H7 (cell line): ENCODE measurements around the gene RCAN2. TPM values are rescaled to one million over a fixed set of nuclear protein-coding genes. Genes with fewer than 3 reads are reported as not detected.

Experiments used
- DNase-seq: peaks from one replicate; pipeline ENCODE4 v3.0.0; 2012
- H3K27me3 ChIP-seq: 2 replicates; pipeline ENCODE4 v1.6.0; 2011; ENCODE audit warnings: mild to moderate bottlenecking, low read length; ENCODE audit not compliant: control insufficient read depth, insufficient read depth
- H3K36me3 ChIP-seq: replicated peaks from 2 replicates; pipeline ENCODE4 v1.5.1; 2011; ENCODE audit warnings: low read length; ENCODE audit not compliant: control insufficient read depth, insufficient read depth
- H3K4me3 ChIP-seq: 2 replicates; pipeline ENCODE4 v1.5.1; 2011; ENCODE audit warnings: low read depth, mild to moderate bottlenecking, control low read depth, low read length, moderate library complexity; ENCODE audit not compliant: insufficient read depth
- total RNA-seq: library from RNA; depleted of rRNA; stranded (reverse); fragments of >200 nt; shearing (Covaris generic); gene quantifications from 2 replicates; pipeline ENCODE4 v1.2.3, GENCODE V29; 2014

Gene RCAN2
- total RNA-seq, 1 experiment from 2014 or later: 2.8 TPM

DNA sequence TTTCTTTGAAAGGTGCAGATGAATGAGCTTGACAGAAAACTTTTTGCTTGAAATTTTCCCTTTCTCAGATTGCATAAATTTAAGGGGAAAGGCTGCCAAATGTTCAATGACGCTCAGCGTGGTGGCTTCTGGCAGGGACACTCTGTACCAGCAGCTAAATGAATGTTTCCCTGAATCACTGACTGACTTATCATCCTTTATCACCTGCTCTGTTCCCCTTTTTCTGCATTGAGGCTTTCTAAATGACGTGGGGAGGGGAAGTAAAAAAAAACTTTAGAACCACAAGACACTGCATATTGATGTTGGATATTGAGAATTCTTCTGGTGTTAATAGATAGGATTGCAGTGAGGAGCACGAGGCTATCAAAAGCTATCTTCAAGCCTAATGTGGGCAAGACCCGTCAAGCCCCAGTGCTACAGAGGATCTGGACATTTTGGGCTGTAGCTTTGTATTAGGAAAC lies 273.5 kb downstream of the RCAN2 start:
- no peak overlapping the region for H3K4me3 ChIP-seq
- no peak for DNase-seq
- H3K27me3 ChIP-seq: no peaks in the 10 kb centered on the region

DNA sequence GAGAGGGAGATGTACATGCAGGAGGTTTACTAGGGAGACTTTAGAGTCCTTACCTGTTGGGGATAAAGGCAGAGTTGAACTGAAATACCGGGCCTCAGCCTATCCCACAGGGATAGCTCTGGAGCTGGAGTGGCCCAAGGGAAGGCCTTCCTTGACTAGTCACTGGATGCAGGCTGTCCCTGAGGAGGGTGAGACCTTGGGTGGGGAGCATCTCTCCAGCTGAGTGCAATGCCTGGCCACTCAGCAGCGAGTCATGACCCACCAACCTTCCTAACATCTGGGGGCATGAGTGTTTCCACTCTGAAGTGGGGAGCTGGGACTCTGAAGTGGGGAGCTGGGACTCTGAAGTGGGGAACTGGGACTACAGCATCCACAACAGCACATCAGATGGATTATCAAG lies 274.4 kb downstream of the RCAN2 start:
- Histone ChIP-seq H3K4me3 (no peak overlapping the region), H3K36me3 (no peaks in the 10 kb centered on the region), H3K27me3 (no peaks in the 10 kb centered on the region)
- no peak for DNase-seq

More for the DNA sequence above, 273.5 kb downstream of the RCAN2 start:
- no peaks in the 10 kb centered on the region for H3K36me3 ChIP-seq

DNA sequence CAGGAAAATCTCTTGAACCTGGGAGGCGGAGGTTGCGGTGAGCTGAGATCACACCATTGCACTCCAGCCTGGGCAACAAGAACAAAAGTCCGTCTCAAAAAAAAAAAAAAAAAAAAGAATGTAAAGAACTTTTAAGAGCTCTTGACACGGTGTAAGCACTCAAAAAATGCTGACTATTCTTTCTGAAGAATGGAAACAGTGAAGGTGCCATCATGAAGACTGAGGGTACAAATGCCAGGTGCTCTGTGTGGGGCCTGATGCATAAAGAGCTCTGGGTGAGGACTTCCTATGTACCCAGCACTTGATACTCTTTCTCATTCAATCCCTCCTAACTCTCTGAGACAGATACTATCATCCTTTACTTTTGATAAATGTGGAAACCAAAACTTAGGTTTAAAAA lies 275.5 kb downstream of the RCAN2 start:
- no peak for DNase-seq
- Histone ChIP-seq H3K27me3 (no peaks in the 10 kb centered on the region), H3K4me3 (no peak overlapping the region), H3K36me3 (no peaks in the 10 kb centered on the region)

DNA sequence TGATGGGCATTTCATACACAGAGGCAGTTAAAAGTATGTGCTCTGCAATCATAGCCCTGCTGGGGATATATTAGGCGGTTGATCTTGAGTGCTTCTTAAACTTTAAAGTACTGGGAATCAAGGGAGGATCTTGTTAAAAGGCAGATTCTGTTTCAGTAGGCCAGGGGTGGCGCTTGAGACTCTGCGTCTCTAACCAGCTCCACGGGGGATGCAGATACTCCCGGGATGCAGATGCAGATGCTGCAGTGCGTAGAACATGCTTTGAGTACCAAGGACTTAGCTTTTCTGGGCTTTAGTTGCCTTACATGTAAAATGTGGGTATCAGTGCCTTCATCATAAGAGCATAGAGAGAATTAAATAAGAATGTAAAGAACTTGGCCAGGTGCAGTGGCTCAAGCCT lies 276.0 kb downstream of the RCAN2 start:
- H3K27me3 ChIP-seq: no peaks in the 10 kb centered on the region
- peak; percentile 29 for DNase-seq
- no peak overlapping the region for H3K4me3 ChIP-seq
- no peaks in the 10 kb centered on the region for H3K36me3 ChIP-seq

DNA sequence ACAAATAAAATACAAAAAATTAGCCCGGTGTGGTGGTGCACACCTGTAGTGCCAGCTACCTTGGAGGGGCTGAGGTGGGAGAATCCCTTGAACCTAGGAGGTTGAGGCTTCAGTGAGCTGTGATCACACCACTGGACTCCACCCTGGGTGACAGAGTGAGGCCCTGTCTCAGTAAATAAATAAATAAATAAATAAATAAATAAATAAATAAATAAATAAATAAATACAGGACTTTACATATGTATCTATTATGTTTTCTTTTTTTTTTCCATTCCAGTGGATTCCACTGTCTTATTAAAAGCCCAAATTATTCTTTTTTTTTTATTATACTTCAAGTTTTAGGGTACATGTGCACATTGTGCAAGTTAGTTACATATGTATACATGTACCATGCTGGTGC lies 279.3 kb downstream of the RCAN2 start:
- no peak overlapping the region for H3K4me3 ChIP-seq
- DNase-seq: no peak
- H3K36me3 ChIP-seq: no peaks in the 10 kb centered on the region
- H3K27me3 ChIP-seq: no peaks in the 10 kb centered on the region

DNA sequence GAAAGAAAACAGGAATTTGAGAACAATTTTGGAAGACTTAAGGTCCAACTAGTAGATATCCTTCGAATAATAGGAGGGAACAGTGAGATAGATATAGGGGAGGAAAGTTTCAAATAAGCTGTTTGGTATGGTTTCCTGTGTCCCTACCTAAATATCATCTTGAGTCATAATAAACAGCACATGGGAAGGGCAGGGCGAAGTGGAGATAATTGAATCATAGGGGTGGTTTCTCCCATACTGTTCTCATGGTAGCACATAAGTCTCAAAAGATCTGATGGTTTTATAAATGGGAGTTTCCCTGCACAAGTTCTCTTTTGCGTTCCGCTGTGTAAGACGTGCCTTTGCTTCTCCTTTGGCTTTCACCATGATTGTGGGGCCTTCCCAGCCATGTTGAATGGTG lies 281.0 kb downstream of the RCAN2 start:
- no peaks in the 10 kb centered on the region for H3K36me3 ChIP-seq

DNA sequence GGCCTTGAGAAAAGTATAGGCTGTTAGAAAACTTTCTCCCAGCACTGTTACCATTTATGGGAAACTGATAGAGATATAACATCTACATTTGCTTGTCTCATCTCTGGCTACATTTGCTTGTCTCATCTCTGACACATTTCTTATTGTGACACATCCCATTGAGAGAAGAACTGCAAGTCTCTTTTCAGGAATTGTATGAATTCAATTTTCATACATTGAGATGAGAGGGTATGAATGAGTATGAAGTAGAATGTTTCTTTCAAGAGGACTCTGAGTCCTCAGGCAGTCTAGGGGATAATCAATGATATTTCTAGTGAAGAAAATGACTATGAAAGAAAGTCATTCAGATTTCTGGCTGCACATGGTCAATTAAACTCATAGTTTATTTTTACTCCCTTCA lies 282.9 kb downstream of the RCAN2 start:
- DNase-seq: no peak
- Histone ChIP-seq H3K27me3 (no peaks in the 10 kb centered on the region), H3K4me3 (no peak overlapping the region), H3K36me3 (no peaks in the 10 kb centered on the region)

More for the DNA sequence above, 281.0 kb downstream of the RCAN2 start:
- Histone ChIP-seq H3K4me3 (no peak overlapping the region), H3K27me3 (no peaks in the 10 kb centered on the region)
- DNase-seq: no peak

DNA sequence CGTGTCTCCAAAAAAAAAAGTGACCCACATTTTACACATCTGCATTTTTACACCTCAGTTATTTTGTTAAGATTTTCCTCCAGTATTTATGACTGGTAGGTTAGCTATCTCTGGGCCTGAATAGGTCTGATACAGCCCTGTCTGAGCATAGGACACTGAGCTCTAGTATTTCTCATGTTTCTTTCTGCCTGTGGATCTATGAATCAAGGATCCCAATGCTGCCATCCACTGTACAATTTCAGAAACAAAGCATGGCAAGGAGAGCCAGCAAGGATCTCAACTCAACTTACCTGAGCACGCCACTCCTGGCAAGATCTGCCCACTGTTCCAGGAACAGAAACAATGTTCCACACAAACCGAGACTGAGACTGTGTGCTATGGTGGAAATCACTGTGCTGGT lies 284.1 kb downstream of the RCAN2 start:
- no peak overlapping the region for H3K4me3 ChIP-seq
- no peaks in the 10 kb centered on the region for H3K27me3 ChIP-seq
- no peak for DNase-seq
- no peaks in the 10 kb centered on the region for H3K36me3 ChIP-seq

DNA sequence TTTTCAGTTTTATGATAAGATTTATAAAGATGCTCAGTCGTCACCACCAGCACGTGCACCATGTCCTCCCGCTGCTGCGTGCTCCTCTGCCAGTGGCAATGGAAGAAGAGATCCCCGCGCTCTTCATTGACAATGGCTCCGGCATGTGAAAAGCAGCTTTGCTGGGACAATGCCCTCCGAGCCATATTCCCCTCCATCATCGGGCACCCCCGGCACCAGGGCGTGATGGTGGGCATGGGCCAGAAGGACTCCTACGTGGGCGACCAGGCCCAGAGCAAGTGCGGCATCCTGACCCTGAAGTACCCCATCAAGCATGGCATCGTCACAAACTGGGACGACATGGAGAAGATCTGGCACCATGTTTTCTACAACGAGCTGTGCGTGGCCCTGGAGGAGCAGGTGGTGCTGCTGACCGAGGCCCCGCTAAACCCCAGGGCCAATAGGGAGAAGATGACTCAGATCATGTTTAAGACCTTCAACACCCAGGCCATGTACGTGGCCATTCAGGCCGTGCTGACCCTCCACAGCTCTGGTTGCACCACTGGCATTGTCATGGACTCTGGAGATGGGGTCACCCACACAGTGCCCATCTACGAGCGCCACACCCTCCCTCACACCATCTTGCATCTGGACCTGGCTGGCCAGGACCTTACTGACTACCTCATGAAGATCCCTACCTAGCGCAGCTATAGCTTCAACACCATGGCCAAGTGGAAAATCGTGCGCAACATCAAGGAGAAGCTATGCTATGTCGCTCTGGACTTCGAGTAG lies 286.2 kb downstream of the RCAN2 start:
- H3K4me3 ChIP-seq: no peak overlapping the region
- H3K36me3 ChIP-seq: no peaks in the 10 kb centered on the region
- no peak for DNase-seq
- H3K27me3 ChIP-seq: no peaks in the 10 kb centered on the region

DNA sequence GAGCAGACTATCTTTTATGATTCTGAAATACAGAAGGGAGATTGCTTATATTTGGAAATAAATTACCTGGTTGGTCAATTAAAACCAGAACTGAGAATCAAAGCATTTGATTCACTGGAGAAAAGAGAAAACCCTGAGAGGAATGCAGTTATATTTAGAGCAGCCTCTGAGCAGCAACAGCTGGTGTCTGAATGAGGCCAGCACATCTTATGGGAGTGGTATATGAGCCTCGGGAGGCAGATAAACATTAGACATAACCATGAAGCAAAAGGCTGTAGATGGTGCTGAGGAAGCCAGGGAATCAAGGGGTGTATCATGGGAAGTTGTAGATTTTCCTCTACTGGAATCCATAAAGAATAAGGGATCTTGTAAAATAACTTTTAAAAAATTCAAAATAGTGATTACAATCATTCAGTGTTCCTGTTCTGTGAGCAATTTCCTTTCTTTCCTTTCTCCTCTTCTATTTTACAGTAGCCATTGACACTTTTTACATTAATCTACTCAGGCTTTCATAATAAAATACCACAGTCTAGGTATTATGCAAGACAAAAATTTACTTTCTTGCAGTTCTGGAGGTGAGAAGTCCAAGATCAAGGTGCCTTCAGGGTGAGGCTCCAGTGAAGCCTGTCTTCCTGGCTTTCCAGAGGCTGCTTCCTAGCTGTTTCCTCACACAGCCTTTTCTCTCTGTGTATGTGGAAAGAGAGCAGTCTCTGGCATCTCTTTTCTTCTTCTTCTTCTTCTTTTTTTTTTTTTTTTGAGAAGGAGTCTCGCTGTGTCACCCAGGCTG lies 287.7 kb downstream of the RCAN2 start:
- Histone ChIP-seq H3K27me3 (no peaks in the 10 kb centered on the region), H3K36me3 (no peaks in the 10 kb centered on the region), H3K4me3 (no peak overlapping the region)
- DNase-seq: no peak

DNA sequence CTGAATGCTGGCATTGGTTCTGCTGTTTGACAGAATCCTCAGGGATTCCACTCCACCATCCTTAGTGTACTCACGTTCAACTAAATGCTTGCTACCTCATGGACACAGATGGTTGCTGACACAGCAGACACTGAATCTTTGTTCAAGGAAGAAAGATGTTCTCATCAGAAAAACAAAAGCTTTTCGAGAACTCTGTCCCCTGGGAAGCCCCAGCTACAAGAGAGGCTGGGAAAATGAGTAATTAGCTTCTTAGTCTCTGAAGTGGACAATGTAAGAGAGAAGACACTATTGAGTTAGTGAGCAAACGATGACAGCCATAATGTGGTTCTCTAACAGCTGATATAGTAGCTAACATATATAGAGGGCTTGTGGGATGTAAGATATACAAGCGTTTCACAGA lies 289.5 kb downstream of the RCAN2 start:
- no peak overlapping the region for H3K4me3 ChIP-seq
- no peak for DNase-seq
- H3K27me3 ChIP-seq: no peaks in the 10 kb centered on the region
- H3K36me3 ChIP-seq: no peaks in the 10 kb centered on the region

DNA sequence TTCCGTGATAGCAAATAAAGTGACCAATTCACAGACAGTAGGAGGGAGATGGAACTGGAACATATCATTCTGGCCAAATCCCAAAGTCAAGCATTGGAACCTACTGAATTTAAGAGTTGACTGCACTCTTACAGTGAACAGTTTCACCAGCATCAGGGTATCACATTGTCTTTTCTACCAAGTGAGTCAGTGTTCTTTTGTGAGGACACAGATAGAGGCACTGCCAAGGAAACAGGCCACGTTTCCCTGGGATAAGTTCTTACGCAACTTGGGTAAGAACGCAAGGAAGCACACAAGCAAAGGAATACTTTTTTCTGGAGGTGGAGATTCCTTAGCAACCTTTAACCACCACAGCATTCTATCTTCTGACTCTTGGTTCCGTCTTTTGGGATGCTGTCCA lies 291.9 kb downstream of the RCAN2 start:
- DNase-seq: no peak
- Histone ChIP-seq H3K4me3 (no peak overlapping the region), H3K36me3 (no peaks in the 10 kb centered on the region), H3K27me3 (no peaks in the 10 kb centered on the region)

DNA sequence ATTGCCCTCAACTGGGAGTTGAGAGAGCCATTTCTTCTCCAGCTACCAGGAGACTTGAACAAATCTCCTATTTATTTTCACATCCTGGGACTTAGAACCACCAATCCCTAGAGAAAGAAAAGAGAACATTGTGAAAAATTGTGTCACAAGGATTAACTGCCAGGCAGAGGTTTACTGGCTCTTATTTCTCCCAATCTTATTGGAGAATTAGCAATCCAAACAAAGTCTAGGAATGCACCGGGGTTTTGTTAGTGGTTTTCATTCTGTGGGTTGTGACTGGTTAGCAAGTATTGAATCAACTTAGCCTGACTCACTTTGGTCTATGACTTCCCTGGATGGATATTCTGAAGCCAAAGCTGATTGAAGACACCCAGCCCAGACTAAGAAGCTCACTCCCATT lies 299.3 kb downstream of the RCAN2 start:
- H3K4me3 ChIP-seq: no peak overlapping the region
- no peak for DNase-seq
- H3K27me3 ChIP-seq: no peaks in the 10 kb centered on the region
- H3K36me3 ChIP-seq: no peaks in the 10 kb centered on the region

DNA sequence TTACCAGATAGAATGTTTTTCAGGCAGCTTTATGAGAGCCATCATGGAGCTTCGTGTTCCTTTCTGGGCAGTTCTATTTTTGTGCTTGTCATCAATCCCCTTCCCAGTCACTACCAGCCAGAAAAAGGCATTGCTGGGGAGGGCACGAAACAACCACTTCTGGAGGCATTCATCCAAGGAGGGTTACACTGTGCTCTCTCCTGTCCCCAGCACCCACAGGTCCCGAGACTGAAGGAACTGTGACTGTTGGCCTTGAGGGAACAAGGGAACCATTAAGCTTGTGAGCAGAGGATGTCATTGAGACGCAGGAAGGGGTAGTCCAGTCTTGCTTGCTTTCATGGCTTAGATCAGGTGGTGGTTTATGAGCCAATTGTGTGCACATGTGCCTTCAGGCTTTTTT lies 300.4 kb downstream of the RCAN2 start:
- DNase-seq: no peak
- no peaks in the 10 kb centered on the region for H3K27me3 ChIP-seq
- H3K36me3 ChIP-seq: no peaks in the 10 kb centered on the region
- H3K4me3 ChIP-seq: no peak overlapping the region

DNA sequence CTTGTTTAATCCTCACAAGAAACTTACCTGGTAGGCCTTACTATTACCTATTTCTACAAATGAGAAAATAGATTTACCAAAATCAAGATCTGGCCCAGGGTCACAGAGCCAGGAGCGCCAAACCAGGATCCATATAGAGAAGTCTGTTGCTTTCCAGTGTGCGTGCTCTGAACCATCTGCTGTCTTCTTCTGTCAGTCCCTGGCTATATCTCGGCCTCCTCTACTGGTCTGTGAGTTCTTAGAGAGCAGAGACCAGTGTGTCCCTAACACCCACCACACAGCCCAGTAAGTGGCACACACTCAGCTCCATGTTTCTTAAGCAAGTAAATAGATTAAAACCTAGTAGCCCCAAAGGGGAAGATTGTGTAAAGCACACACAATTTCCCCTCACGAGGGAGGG lies 301.5 kb downstream of the RCAN2 start:
- no peak for DNase-seq
- no peak overlapping the region for H3K4me3 ChIP-seq
- H3K36me3 ChIP-seq: no peaks in the 10 kb centered on the region
- H3K27me3 ChIP-seq: no peaks in the 10 kb centered on the region
